Esophagus squamous epithelium (tissue), 4 donors: ENCODE measurements around the gene EVA1B.

Experiments used
- CTCF ChIP-seq, 6 experiments: fragments of 450-650 bp in 4 of 6; fragments of 200-600 bp in 2 of 6; sonication (generic) in 2 of 6; IDR thresholded peaks; one replicate each; pipeline ENCODE4 v1.5.1; 2016 to 2019; ENCODE audit warnings: antibody characterized with exemption in 6 of 6, mild to moderate bottlenecking in 4 of 6, moderate library complexity in 4 of 6
- POLR2A ChIP-seq, 4 donors: fragments of 450-650 bp; IDR thresholded peaks; one replicate each; pipeline ENCODE4 v1.6.1; 2017; ENCODE audit warnings: antibody characterized with exemption in 4 of 4, mild to moderate bottlenecking in 4 of 4, moderate library complexity in 3 of 4

DNA sequence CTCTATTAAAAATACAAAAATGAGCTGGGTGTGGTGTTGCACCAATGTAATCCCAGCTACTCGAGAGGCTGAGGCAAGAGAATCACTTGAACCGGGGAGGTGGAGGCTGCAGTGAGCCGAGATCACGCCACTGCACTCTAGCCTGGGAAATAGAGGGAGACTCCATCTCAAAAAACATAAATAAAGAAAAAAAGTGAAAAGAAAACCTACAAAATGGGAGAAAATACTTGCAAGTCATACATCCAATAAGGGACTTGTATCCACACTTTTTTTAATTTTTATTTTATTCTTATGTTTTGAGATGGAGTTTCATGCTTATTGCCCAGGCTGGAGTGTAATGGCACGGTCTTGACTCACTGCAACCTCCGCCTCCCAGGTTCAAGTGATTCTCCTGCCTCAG lies 46.8 kb downstream of the EVA1B start:
- no peak for TF ChIP-seq CTCF (IDR thresholded peaks at IDR 0.05)
- TF ChIP-seq POLR2A (IDR thresholded peaks at IDR 0.05): no peak
